Erythroblast (primary cell): ENCODE data around the gene DIPK1B.
"Not testable (repeated sequence)": the region's sequence is repeated elsewhere in the genome, so short reads cannot be mapped to it uniquely, and the experiment has no call there.

Experiments used
- DNase-seq, 2 experiments: peaks; one replicate each; lab custom pipeline; 2025; lab: John Stamatoyannopoulos, UW
- GATA1 ChIP-seq: IDR thresholded peaks from 2 replicates; pipeline ENCODE4 v1.6.1; 2011; ENCODE audit warnings: low read depth, mild to moderate bottlenecking, control low read depth, low read length, moderate library complexity
- POLR2A ChIP-seq: IDR thresholded peaks from 2 replicates; pipeline ENCODE4 v1.6.1; 2011; ENCODE audit warnings: mild to moderate bottlenecking, low read length

Gene DIPK1B

DNA sequence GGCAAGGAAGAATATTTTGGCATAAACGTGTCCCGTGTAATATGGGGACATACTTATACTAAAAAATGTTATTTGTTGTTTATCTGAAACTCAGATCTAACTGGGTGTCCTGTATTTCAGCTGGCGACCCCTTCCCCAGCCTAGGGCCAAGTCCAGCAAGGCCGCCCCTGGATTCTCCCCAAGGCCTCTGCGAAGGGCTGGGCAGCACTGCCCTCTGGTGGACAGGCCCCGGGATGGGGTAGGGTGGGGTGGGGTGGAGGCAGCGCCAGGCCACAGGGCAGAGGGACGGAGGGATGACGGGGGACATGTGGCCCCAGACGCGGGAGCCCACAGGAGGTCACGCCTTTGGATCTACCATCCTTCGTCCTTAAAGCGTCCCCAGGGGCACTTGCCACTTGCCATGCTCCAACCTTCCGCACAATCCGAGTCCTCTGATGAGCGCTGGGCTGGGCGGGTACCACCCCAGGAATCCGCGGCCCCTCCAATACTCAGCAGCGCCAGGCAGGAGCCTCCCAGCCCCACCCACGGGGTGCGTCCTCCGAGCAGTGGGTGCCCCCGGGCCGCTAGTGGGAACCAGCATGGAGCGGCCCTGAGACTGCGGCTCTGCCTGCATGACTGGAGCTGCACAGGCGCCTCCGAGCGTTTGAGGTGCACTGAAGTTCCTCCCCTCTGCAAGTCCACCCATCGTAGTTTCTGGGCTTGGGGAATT is 18.1 kb upstream of the DIPK1B start:
- no peak for TF ChIP-seq GATA1
- TF ChIP-seq POLR2A, result no peak
- DNase-seq, result peak; percentile 53 to 73

DNA sequence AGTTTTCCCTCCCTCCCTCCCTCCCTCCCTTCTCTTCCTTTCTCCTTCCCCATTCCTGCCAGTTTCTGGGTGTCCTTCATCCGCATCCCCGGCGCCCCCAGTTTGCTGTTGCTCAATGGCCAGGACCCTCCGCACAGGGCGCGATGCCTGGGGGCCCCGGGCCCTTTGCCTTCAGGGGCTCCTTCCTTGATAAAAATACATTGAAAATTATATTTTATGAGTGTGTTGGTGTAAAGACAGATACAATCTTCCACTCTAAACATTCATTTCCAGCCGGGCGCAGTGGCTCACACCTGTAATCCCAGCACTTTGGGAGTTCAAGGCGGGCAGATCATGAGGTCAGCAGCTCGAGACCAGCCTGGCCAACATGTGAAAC is 17.5 kb upstream of the DIPK1B start:
- no peak for DNase-seq
- TF ChIP-seq GATA1 (no peak), POLR2A (no peak)

DNA sequence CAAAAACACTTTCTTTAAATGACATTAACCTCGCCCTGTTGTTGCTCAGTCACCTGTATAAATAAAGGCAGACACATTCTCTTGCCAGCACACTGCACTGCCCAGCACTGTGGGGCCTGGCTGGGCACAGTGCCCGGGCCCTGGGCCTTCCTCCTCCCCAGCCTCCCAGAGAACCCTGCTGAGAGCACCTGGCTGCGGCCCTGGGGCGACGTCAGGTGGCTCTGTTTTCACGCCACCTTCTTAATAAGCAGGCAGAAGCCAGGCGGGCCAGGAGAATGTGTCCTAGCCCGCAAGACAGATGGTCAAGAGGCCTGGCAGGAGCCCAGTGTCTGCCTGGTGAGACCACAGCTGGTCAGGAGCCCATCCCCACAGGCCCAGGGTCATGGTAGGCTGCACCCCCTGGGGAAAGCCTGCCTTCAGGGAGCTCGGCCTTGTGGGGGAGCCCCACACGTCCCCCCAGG is 16.9 kb upstream of the DIPK1B start:
- TF ChIP-seq POLR2A (no peak), GATA1 (no peak)
- no peak for DNase-seq

DNA sequence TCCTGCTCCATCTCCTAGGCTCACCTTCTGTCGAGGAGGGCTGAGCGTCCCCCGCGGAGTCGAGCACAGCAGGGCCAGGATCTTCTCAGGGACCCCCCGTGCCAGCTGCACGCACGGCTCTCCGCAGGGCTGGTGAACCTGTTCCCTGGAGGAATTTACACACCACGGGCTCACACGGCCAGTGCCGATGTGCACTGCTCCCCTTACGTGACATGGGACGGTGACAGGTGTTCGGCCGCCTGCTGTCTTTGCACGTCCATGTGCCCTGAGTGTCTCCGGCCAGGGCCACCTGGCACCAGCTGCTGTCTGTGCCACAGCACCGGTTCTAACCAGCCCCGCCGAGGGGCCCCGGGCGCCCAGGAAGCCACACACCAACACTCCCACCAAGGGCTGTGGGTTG is 16.4 kb upstream of the DIPK1B start:
- no peak for DNase-seq
- TF ChIP-seq POLR2A, result no peak
- TF ChIP-seq GATA1, result no peak

DNA sequence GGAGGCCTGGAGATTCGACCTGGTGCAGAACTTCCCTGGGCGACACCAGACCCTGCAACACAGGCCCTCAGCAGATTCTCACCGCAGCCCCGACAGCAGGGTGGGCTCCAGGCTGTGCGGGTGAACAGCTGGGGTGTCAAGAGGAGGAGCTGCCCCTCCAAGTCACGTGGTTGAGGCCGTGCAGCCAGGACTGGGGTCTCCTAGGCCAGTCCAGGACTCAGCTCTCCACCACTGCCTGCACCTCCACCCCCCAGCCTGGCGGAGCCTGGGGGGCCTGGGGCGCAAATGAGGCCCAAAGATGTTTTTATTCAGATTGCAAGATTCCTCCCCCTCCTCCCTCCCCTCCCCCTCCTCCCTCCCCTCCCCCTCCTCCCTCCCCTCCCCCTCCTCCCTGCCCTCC is 15.9 kb upstream of the DIPK1B start:
- no peak for DNase-seq
- TF ChIP-seq POLR2A (no peak), GATA1 (no peak)

DNA sequence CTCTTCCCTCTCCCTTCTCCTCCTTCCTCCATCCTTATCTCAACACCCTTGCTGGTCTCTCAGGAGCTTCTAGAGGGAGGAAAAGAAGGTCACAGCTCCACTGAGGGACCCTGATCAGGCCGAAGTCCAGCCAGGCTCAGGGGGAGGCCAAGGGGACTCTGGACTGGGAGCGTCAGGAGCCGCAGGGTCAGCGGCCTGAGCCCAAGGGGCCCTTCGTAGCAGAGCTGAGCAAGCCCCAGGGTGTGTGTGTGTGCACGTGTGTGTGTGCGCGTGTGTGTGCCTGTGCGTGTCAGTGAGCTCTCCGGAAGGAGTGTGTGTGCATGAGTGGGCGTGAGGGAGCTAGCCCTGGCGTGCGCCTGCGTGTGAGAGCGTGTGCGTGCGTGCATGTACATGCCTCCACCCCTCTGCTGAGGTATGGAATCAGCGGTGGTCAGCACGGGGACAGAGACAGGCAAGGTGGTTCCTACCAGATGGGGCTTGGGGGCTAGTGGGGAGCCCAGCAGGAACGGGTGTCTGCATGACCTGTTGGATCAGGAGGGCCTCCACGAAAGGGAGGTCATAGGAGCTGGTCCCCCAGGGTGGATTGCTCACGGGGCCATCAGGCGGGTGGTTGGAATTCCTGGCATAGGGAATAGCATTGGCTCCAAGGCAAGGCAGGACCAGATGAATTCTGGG is 15.1 kb upstream of the DIPK1B start:
- TF ChIP-seq POLR2A, result no peak

DNA sequence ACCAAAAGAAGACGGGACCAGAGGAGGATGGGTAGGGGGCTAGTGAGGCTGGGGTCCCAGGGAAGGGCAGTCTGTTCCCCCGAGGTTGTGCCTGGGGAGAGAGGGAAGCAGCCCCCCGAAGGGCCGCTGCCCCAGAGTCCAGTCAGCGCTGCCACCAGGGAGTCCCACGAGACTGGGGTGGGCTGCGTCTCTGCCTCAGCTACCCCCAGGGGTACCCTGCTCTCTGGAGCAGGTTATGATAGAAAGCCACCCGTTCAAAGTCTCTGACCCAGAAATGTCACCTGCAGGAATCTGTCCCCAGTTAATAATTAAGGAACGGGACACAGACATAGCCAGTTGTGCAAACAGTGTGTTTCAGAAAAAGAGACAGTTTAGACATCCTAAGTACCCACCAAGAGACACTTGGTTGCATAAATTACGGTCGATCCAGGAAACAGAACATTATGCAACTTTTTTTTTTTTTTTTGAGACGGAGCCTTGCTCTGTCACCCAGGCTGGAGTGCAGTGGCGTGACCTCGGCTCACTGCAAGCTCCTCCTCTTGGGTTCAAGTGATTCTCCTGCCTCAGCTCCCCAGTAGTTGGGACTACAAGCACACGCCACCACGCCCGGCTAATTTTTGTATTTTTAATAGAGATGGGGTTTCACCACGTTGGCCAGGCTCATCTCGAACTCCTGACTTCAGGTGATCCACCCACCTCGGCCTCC is 14.4 kb upstream of the DIPK1B start:
- no peak for TF ChIP-seq GATA1
- no peak for TF ChIP-seq POLR2A
- no peak for DNase-seq

More for the DNA sequence above, 15.1 kb upstream of the DIPK1B start:
- no peak for DNase-seq

DNA sequence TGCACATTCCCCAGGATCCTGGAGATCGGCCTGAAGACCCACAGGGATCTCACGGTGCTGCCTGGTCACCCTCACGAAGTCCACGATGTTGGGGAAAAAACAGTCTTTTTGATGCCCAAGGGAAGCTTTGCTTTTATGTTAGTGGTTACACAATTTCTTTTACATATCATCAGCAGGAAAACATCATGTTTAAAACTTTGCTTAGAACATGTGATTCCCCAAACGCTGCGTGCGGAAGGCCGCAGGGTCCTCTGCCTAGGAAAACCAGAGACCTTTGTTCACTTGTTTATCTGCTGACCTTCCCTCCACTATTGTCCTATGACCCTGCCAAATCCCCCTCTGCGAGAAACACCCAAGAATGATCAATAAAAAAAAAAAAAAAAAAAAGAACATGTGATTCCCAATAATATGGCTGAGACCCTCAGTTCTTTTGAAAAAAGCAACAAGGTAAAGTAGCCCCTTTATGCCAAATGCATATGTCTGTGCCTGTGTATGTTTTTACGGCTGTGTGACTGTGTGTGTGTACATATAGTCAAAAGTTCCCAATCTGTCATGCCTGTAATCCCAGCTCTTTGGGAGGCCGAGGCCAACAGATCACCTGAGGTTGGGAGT is 13.6 kb upstream of the DIPK1B start:
- DNase-seq, result no peak
- no peak for TF ChIP-seq GATA1
- no peak for TF ChIP-seq POLR2A

DNA sequence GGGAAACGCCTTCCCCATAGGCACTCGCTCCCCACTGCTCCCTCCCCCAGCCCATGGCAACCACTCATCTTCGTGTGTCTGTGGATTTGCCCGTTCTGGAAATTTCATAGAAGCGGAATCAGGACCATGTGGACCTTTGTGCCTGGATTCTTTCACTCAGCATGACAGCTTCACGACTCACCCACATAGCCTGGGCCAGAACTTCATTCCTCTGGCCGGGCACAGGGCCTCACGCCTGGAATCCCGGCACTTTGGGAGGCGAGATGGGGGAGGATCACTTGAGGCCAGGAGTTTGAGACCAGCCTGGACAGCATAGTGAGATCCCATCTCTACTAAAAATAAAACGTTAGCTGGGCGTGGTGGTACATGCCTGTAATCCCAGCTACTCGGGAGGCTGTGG is 12.1 kb upstream of the DIPK1B start:
- no peak for DNase-seq
- TF ChIP-seq GATA1 (no peak), POLR2A (no peak)

DNA sequence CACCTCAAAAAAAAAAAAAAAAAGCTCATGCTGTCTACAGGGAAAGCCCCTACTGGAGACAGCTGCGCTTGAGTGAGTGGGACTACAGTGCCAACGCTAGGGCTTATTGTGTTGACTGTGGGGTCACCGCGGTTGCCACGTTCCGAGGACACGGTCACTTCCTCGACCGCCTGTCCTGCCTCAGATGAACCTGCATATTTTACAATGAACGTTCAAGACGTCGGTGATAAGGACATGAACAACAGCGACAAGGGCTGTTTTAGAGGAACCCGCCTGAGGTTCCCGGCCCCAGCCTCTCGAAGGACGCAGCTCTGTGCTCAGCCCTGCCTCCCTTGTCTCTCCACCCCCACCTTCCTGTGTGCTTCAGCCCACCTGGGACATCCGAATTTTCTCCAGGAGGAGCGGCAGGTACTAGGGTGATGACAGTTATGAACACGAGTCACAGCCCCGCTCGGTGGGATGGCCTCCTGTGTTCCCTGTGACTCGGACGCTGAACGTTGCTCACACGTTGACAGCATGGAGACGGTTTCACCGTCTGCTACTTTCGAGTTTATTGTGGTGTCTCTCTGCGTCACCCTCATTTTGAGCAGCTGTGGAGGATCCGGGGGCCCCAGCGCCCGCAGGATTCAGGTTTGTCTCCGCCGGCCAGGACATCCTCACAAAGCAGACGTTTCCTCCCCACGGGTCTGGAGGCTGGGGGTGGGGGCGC is 11.3 kb upstream of the DIPK1B start:
- no peak for DNase-seq
- no peak for TF ChIP-seq GATA1
- no peak for TF ChIP-seq POLR2A

DNA sequence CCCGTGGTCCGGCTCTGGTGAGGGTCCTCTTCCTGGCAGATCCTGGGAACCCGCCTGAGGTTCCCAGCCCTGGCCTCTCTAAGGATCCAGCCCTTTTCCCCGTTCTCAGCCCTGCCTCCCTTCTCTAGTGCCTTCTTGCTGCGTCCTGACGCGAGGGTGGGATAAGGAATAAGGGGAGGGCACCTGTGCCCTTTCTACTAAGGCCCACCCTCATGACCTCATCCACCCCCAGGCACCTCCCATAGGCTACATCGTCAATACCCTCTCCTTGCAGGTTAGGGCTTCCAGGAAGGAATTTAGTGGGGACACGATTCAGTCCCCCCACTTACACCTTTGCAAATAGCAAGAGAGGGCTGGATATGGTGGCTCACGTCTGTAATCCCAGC is 10.7 kb upstream of the DIPK1B start:
- no peak for TF ChIP-seq POLR2A
- TF ChIP-seq GATA1, result no peak

DNA sequence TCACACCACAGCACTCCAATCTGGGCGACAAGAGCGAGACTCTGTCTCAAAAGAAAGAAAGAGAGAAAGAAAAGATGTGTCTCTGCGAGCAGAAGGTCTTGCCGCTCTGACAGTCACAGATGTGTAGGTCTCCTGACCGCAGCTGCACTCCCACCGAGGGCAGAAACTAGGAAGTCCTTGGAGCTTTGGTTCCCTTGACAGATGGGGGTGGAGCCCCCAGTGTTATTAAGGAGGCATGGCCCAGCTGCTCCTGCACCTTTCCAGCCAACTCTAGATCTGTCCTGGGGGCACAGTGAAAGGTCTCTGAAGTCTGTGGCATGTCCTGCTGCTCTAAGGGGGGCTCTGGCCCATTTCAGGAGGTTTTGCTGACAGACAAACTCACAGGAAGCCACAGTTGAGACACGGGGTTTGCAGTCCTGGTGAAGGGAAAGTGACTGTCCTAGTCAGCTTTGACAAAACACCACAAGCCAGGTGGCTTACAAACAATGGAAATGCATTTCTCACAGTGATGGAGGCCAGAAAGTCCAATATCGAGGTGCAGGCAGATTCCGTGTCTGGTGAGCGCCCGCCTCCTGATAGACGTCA is 9.0 kb upstream of the DIPK1B start:
- DNase-seq, result no peak
- no peak for TF ChIP-seq GATA1
- no peak for TF ChIP-seq POLR2A

More for the DNA sequence above, 10.7 kb upstream of the DIPK1B start:
- DNase-seq, result no peak

DNA sequence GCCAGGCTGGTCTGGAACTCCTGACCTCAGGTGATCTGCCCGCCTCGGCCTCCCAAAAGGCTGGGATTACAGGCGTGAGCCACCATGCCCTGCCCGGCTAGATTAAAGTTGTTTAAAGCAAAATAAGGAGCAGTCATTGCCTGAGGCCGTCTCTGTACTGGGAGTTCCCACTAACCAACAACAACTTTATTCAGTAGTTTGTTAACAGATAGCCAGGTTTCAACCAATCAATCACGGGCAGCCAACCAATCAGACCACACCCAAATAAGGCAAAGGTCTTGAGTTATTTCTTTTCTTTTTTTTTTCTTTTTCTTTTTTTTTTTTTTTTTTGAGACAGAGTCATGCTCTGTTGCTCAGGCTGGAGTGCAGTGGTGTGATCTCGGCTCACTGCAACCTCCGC is 7.6 kb upstream of the DIPK1B start:
- DNase-seq, result not testable (repeated sequence)
